ENCODE measurements around the gene IGFBP5.

- TF ChIP-seq EP300 (IDR thresholded peaks at IDR 0.05) (no peak), CTCF (IDR thresholded peaks at IDR 0.05) (no peak), POLR2A (IDR thresholded peaks at IDR 0.05) (no peak)
Measured at GRCh38 chr2:216701544-216701943, 6.2 kb upstream of the IGFBP5 start.
